Right hindlimb (tissue), 1 donor: ENCODE results near the gene FURIN.
"Not testable (repeated sequence)": the region's sequence is repeated elsewhere in the genome, so short reads cannot be mapped to it uniquely, and the experiment has no call there.

Source experiments
- DNase-seq: peaks from one replicate; pipeline ENCODE4 v3.0.0-alpha.2; 2018

FURIN gene

GRCh38 chr15:90903733-90904536 is 35.5 kb downstream of the FURIN start:
- DNase-seq: no peak

- DNase-seq: no peak
Measured at GRCh38 chr15:90904746-90905145, 36.4 kb downstream of the FURIN start.

GRCh38 chr15:90905306-90906180 is 37.2 kb downstream of the FURIN start:
- DNase-seq: no peak

GRCh38 chr15:90906181-90906849 is 37.9 kb downstream of the FURIN start:
- DNase-seq: no peak

GRCh38 chr15:90907051-90907660 is 38.8 kb downstream of the FURIN start:
- no peak for DNase-seq

GRCh38 chr15:90907838-90908507 is 39.6 kb downstream of the FURIN start:
- DNase-seq: no peak

GRCh38 chr15:90909449-90909848 is 41.1 kb downstream of the FURIN start:
- not testable (repeated sequence) for DNase-seq

GRCh38 chr15:90909976-90910375 is 41.6 kb downstream of the FURIN start:
- no peak for DNase-seq

- DNase-seq: no peak
Measured at GRCh38 chr15:90910441-90911301, 42.3 kb downstream of the FURIN start.

GRCh38 chr15:90911302-90911623 is 42.9 kb downstream of the FURIN start:
- no peak for DNase-seq

- no peak for DNase-seq
Measured at GRCh38 chr15:90911906-90912769, 43.8 kb downstream of the FURIN start.

GRCh38 chr15:90912770-90913075 is 44.3 kb downstream of the FURIN start:
- no peak for DNase-seq

- no peak for DNase-seq
Measured at GRCh38 chr15:90913398-90913944, 45.1 kb downstream of the FURIN start.

GRCh38 chr15:90914305-90915080 is 46.1 kb downstream of the FURIN start:
- DNase-seq: no peak

GRCh38 chr15:90915216-90915807 is 46.9 kb downstream of the FURIN start:
- no peak for DNase-seq

- DNase-seq: no peak
Measured at GRCh38 chr15:90915808-90916440, 47.5 kb downstream of the FURIN start.

- DNase-seq: no peak
Measured at GRCh38 chr15:90916461-90916860, 48.1 kb downstream of the FURIN start.

GRCh38 chr15:90917569-90917968 is 49.2 kb downstream of the FURIN start:
- no peak for DNase-seq
